GM19035 (cell line): ENCODE data around the gene KSR1.

Source experiments
- ATAC-seq: cut with Tn5 transposase; IDR thresholded peaks from one replicate; pipeline ENCODE4 v1.9.1; 2021; ENCODE audit not compliant: unreplicated experiment

Gene KSR1

DNA sequence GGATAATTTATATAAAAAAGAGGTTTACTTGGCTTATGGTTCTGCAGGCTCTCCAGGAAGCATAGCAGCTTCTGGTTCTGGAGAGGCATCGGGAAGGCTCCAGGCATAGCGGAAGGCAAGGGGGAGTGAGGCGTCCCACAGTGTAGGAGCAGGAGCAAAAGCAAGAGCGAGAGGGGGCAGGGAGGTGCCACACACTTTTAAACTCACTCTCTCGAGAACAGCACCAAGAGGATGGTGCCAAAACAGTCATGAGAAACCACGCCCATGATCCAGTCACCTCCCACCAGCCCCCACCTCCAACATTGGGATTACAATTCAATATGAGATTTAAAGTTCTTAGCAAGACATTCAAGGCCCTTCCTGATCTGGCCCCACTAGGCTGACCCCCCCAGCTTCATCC, 124.8 kb downstream of the KSR1 start:
- no peak for ATAC-seq

DNA sequence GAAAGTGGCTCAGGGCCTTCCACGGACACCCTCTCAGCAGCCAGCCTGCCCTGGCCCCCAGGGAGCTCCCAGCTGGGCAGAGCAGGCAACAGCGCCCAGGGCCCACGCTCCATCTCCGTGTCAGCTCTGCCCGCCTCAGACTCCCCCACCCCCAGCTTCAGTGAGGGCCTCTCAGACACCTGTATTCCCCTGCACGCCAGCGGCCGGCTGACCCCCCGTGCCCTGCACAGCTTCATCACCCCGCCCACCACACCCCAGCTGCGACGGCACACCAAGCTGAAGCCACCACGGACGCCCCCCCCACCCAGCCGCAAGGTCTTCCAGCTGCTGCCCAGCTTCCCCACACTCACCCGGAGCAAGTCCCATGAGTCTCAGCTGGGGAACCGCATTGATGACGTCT, 126.4 kb downstream of the KSR1 start:
- no peak for ATAC-seq

DNA sequence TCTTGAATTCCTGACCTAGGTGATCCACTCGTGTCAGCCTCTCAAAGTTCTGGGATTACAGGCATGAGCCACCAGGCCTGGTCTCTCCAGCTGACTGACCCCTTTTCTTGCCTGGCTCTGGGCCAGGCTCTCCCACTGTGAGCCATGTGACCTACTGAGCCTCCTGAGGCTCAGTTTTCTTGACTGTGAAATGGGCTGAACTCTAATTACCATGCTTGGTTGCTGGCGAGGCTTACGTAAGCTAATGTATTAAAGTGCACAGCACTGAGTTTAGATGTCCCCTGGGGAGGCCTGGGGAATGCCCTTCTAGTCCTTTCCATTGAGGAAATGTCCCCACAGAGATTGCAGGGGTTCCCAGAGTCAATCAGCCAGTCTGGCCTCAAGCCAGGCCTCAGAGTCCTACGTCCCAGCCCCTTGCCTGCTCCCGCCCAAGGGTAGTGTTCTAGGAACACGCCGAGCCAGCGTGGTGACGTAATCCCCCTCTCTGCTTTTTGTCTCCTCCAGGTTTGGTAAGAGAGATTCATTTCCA, 129.0 kb downstream of the KSR1 start:
- ATAC-seq = no peak

GRCh38 chr17:27585792-27586191, 129.5 kb downstream of the KSR1 start:
- ATAC-seq = no peak

DNA sequence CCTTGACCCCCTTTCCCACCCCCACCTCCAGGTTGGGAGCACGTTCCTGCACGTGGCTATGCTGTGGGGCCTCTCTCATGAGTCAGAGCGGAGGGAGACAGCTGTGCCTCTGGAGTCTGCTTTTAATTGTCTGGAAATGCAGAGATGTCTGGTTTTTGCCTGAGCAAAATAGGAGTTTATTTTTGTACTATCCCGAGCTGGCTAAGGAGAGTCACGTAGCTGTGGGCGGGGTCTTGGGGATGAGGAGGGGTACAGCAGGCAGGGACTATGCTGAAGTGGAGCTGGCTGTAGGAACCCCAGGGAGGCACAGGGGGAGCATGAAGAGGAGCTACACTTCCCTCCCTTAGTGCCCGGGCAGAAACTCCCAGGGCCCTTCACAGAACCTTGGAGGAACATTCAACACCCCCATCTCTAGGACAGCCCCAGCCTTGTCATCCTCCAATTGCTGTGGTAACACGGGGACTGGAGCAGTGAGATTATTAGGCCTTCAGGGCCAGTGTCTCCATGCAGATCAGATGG, 130.0 kb downstream of the KSR1 start:
- no peak for ATAC-seq

DNA sequence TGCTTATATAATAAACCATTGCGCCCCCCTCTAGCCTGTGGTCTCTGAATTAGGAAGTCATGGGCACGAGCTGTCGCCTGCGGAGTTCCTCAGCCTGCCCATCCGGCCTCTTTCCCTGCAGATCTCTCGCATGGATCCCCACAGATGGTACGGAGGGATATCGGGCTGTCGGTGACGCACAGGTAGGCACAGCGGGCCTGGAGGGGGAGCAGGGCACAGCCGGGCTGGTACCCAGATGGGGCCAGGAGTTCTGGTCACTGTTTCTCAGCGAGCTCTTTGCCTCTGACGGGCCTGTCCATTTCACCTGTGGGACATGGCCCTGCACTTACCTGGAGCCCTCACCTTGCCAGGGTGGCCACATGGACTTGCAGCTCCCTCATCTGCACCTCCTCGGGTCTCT, 132.1 kb downstream of the KSR1 start:
- no peak for ATAC-seq

GRCh38 chr17:27590864-27591263, 134.6 kb downstream of the KSR1 start:
- ATAC-seq = no peak

GRCh38 chr17:27591986-27592385, 135.7 kb downstream of the KSR1 start:
- no peak for ATAC-seq

DNA sequence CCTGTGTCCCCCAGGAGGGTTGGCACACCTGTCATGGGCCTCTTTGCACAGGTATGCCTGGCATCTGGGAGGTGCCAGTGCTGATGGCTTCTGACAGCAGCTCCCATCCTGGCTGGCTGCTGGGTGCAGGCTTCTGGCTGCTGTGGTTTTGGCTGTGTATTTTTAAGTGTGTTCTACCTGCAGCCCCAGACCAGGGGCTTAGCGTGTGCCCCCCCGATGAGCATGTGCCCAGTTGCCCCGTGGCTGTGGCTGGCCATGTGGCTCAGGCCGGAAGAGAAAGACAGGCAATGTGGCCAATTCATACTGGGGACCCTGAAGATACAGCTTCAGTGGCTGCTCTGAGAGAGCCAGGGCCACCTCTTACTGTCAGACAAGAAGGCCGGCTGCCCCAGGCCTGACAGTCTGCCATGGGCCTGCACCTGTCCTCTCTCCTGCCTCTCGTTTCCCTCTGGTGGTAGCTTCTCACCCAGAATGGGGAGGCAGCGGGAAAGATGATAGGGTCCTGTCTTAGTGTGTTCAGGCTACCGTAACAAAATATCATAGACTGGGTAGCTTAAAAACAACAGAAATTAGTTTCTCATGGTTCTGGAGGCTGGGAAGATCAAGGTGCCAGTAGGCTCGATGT, 137.1 kb downstream of the KSR1 start:
- ATAC-seq = no peak

GRCh38 chr17:27593857-27594255, 137.6 kb downstream of the KSR1 start:
- ATAC-seq = no peak

GRCh38 chr17:27595208-27595607, 139.0 kb downstream of the KSR1 start:
- no peak for ATAC-seq

GRCh38 chr17:27596096-27596495, 139.8 kb downstream of the KSR1 start:
- no peak for ATAC-seq

DNA sequence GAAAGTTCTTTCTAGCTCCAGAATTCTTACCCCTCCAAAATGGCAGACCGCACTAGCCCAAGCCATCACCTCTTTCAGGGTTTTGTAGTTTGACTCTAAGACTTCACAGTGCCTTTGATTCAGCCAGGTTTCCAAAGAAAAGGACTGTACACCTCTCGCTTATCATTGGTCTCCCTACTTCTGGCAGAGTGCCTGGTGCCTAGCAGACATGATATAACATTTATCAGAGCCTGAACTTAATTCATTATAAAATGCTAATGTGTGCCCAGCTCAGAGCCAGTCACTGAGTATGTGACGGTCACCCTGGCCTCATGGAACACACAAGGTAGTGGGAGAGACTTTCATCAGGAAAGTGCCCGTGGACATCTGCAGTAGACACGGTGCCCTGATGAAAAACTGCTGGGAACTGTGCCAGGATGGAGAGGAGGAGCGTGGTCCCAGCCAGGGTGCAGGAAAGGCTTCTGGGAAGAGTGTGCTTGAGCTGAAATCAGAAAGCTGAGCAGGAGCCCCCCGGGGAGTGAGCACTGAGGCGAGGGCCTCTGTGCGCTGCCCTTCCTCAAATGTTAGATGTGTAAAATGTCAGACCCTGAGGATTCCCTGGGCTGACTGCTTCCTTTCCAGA, 140.4 kb downstream of the KSR1 start:
- ATAC-seq = no peak

DNA sequence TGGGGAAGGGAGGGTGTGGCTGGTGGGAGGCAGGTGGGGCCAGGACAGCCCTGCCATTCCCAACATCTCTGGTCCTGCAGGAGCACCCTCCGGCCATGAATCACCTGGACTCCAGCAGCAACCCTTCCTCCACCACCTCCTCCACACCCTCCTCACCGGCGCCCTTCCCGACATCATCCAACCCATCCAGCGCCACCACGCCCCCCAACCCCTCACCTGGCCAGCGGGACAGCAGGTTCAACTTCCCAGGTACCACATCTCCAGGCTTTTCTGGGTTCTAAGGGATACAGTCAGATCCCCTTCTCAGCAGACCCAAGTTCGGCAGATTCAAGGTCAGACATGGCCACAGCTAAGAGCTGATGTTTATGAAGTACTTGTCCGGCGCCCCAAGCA, 140.9 kb downstream of the KSR1 start:
- ATAC-seq = no peak

DNA sequence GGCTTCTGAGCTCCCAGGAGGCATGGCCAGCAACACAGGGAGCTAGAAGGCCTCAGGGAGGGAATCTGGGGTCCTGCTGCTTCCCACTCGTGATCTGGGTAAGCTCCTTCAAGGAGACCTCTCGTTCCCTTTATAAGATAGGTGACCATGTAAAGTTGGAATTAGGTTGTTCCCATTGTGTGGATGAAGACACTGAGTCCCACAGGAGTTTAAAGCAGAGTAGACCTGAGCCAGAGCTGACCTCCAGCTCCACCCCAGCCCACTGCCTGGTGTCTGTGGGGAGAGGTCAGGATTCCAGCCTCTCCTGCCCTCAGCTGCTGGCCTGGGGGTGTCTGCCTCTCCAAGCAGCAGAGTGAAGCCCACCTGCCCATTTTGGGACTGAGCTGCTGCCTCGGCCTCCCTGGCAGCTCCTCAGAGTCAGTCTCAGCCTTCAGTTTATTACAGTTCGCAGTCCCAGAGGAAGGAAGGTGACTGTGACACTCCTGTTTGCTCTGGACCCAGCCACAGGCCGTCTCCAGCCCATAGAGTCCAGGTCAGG, 141.6 kb downstream of the KSR1 start:
- ATAC-seq = no peak

DNA sequence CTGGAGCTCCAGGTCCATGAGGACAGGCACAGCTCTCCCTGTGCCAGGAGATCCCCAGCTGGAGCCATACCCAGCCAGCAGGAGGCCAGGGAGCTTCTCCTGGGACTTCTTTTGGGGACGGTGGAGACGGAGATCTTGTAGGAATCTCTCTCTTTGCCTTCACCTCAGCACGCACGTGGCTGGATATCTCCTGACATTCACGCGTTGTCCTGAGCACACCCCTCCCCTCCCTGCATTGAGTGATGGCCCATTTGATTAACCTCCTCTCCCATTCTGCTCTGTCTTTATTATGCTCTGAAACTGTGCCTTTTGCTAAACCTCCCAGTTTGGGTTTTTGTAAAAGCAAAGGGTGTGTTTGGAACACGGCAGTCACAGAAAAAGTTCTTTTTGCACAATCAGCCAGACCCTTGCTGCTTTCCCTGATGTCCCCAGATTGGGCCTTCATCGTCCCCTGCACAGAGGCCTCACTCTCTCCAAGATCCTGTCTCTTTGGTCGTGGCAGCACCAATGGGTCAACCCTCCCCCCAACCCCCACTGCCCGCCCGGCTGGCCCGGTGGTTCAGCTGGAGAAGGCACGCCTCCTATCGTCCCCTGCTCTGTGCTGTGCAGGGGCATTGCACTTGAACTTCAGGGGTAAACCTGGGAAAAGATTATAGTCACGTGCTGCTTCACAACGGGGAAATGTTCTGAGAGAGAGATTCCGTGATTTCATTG, 142.2 kb downstream of the KSR1 start:
- ATAC-seq = no peak

DNA sequence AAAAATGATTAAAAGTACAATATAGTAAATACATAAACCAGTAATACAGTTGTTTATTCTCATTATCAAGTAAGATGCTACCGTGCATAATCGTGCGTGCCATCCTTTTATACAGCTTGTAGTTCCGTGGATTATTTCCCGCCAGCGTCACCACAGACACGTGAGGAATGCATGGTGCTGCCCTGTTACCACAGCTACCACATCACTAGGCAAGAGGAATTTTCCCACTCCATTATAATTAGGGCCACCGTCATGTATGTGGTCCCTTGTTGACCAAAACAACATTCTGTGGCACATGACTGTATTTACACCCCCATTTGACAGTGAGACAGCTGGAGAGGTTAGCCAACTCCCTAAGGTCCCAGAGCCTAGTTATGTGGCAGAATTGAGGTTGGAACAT, 144.2 kb downstream of the KSR1 start:
- no peak for ATAC-seq

DNA sequence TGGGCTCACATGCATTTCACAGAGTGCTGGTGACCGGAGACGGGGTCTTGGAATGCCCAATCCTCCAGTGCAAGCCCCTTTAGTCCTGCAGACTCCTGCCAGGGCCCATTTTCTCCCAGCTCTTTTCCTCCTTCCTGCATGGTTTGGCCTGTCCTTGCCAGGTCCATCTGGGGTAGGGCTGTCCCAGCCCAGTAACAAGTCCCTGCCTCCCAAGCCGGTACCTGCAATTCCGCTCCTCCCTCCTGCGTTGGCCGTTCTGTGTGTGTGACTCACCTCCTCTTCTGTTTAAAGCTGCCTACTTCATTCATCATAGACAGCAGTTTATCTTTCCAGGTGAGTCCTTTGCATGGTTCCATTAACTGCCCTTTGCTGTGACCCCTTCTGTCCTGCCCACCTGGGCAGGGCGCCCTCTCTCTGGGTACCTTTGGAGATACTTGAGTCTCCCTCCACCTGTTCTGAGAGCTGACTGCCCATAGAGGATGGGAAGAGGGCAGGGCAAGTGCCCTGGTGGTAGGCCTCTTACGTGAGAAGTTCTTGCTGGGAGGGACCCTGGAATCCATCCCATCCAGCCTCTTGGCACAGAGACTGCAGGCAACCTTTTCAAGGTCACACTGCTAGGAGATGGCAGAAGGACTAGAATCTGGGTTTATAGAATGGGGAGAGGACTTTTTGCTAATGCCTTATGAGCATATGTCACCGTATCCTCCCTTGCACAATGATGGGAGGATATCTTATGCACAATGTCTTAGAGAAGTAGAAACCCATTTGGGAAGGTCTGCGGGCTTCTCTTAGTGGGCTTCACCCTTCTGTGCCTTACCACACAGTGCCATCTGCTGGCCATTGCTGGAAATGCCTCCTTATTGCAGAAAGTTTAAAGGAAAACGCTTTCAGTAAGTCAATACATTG, 145.1 kb downstream of the KSR1 start:
- ATAC-seq = no peak

DNA sequence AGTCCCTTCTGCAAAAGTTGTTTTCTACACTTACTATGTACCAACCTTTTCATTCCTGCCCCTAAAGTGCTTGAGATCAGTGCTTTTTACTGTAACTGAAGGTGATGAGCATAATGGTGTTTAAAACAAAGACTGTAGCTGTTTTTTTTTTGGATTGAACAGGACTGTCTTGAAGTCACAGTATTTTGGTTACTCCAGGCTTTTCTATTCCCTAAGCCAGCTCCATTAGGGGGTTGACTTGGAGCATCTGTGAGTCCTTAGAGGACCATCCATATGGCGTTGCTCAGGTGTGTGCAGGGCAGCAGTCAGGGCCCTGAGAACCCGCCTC, 145.7 kb downstream of the KSR1 start:
- no peak for ATAC-seq

DNA sequence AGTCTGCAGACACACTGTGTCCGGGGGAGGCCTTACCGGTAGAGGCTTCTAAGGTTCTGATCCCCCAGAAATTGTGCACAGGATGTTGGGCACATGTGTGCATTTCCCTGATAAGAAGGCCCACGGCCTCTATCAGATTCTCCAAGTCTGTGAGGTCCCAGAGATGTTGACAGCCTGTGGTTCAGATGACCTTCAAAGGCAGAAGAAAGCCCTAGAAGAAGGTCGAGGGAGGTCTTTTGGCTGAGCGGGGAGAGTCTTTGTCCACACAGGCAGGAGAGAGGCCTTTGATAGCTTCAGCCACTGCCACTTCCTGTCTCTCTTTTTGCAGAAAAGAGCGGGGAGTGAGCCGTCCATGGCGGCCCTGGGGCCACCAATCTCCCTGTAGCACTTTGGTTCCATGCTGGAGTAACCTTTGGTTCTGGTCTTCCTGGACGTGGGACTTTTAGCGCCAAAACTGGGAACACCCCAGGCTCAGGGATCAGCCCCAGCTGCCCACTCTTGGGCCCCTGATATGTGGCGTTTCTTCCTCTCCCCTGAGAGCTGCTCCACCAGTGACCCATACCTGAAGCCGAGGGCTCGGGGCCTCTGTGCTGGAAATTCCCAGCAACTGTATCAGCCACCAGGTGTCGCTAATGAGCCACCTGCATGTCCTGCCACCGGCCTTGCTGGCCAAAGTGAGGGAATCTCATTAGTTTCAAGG, 146.6 kb downstream of the KSR1 start:
- no peak for ATAC-seq
